ENCODE measurements around the gene AMMECR1.

- TF ChIP-seq EZH2 (IDR thresholded peaks at IDR 0.05; ENCODE audit: insufficient read depth, poor library complexity, severe bottlenecking), result no peak
- no peak for TF ChIP-seq EZH2phosphoT487 (IDR thresholded peaks at IDR 0.05; ENCODE audit: insufficient read depth, low read depth)
Measured at GRCh38 chrX:110308220-110308619, 9.7 kb downstream of the AMMECR1 start.

Data from GM23248 (cell line).